GM12801 (cell line): Measurements from ENCODE around the gene CCDC70.

ENCODE experiments used
- CTCF ChIP-seq: IDR thresholded peaks from one replicate; pipeline ENCODE4 v1.5.1; 2011; ENCODE audit warnings: control low read depth; ENCODE audit not compliant: insufficient read length; ENCODE audit errors: extremely low read depth

Gene CCDC70

GRCh38 chr13:51818781-51819511 is 42.8 kb upstream of the CCDC70 start:
- TF ChIP-seq CTCF = no peak

GRCh38 chr13:51819544-51819943 is 42.2 kb upstream of the CCDC70 start:
- no peak for TF ChIP-seq CTCF

- no peak for TF ChIP-seq CTCF
Observed at GRCh38 chr13:51820016-51820597, 41.7 kb upstream of the CCDC70 start.

DNA sequence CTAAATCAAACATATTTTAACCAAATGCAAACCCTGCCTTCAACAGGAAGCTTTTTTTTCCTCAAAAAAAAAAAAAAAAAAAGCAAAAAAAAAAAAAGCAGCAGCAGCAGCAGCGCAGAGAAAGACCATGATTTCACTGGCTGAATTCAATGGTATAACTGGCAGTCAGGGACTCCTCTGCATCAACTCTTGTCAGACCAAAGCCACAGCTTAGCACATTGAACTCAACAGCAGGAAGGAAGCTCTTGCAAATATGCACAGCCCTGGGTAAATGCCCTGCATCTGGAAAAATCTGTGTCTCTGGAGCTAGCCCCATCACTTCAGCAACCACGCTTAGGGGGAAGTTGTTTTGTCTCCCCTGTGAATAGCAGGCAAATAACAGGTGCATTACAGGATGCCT is 40.2 kb upstream of the CCDC70 start:
- no peak for TF ChIP-seq CTCF

DNA sequence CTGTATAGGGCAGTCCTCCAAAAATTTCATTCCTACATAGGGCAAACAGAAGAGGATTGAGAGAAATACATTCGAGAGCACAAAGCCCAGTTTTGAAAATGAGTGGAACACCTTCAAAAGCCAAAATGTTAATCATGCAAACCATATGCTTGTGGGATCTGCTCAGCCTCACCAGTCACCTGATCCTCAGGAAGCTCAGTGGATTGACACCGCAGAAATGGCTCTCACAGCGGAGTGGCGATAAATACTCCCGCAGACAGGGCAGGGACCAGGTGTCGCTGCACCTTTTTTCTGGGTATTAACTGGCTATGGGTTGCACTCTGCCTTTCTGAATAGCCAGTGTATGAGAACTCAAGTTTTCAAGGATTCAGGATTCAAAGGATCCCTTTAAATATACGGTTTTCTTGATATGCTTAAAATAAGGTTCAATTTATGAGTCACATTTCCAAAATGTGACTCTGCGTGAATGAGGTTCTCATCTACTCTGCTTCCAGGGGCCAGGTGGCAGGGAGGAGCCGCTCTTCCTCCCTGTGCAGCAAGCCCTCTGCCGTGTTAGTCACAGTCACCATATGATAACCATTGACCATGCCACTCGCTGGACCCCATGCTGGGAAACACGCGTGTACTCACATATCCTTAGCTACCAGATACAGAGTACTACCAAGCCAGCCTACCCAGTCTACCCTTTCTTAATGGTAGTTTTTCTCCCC is 39.5 kb upstream of the CCDC70 start:
- TF ChIP-seq CTCF = no peak

DNA sequence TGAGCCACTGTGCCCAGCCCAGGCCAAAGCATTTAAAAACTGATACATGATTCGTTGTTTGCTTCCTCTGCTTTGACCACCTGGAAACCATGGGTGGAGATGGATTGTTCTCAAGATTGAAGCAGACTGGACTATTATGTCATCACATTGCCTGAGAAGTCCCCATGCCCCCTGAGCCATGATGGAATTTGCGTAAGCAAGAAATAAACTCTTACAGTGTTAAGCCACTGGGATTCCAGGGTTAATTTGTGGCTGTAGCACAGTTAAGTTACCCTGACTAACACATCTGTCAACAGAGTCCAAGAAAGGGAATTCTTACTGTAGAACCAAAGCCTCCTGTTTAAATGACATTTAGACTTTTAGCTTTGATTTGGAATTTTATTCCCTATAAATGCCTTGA is 38.4 kb upstream of the CCDC70 start:
- no peak for TF ChIP-seq CTCF

DNA sequence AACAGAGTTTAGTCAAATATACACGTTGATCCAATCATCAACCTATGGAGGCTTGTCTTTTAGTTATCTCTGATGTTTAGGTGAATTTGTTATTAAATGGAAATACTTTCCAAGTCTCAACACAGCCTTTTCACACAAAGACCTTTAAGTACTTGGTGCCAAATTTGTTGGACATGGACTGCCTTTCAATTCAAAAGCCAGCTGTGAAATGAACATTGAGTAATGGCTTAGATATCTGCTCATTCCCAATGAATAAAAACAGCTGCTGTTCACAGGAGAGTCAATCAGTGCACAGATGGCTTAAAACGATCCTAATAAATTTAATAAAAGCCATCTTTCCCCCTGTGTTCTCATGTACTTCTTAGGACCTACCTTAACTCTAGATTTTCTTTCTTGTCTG is 37.9 kb upstream of the CCDC70 start:
- TF ChIP-seq CTCF = no peak
